Stomach smooth muscle (tissue), 2 donors: Measurements from ENCODE around the gene MYO18A.
A peak's percentile ranks its signal among the peaks of the same experiment; 100 is the strongest.
"Not testable (repeated sequence)": the region's sequence is repeated elsewhere in the genome, so short reads cannot be mapped to it uniquely, and the experiment has no call there.

Experiments
- H3K27ac ChIP-seq: one replicate; pipeline ENCODE4 v1.7.0; 2013; ENCODE audit warnings: mild to moderate bottlenecking, low read length, inconsistent platforms
- H3K27me3 ChIP-seq, 2 donors: one replicate each; pipeline ENCODE4 v1.7.0; 2013; ENCODE audit warnings: low read length in 2 of 2; ENCODE audit not compliant: insufficient read depth in 2 of 2, control insufficient read depth in 1 of 2
- H3K36me3 ChIP-seq, 2 donors: one replicate each; pipeline ENCODE4 v1.7.0; 2013; ENCODE audit warnings: low read length in 2 of 2; ENCODE audit not compliant: control insufficient read depth in 2 of 2, insufficient read depth in 2 of 2
- H3K4me1 ChIP-seq: one replicate; pipeline ENCODE4 v1.7.0; 2013; ENCODE audit warnings: low read length; ENCODE audit not compliant: control insufficient read depth, insufficient read depth
- H3K4me3 ChIP-seq, 2 donors: one replicate each; pipeline ENCODE4 v1.7.0; 2013; ENCODE audit warnings: low read length in 2 of 2
- H3K9ac ChIP-seq, 2 donors: one replicate each; pipeline ENCODE4 v1.7.0; 2013; ENCODE audit warnings: low read length in 2 of 2, mild to moderate bottlenecking in 1 of 2
- H3K9me3 ChIP-seq, 2 donors: one replicate each; pipeline ENCODE4 v1.7.0; 2013; ENCODE audit warnings: low read length in 2 of 2; ENCODE audit not compliant: control insufficient read depth in 2 of 2
- donor health status: healthy.
- donor health status: Pancreatic carcinoma.

The MYO18A gene

DNA sequence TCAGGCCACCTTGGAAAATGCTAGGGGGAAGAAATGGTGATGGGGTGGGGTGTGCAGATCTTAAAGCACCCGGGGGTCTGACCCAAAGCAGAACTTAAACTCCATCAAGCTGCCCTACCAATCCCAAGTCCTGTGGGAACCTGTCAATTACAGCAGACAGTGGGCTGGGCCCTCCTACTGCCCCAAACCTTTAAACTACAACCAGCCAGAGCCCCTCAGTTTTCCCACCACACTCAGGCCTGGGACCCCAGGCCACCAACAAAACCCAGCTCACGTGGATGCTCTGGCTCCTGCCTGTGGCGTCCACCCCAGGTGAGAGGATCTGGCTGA, 2.7 kb downstream of the MYO18A start:
- Histone ChIP-seq H3K27ac (peak overlapping the region; percentile 62), H3K27me3 (no peaks in the 10 kb centered on the region), H3K4me1 (peaks cover 44% of the 10 kb centered on the region), H3K9ac (peak overlapping the region in 1 of 2 donors; percentile 65), H3K4me3 (peak overlapping the region; percentile 79 to 81), H3K36me3 (no peaks in the 10 kb centered on the region), H3K9me3 (no peaks in the 10 kb centered on the region)

DNA sequence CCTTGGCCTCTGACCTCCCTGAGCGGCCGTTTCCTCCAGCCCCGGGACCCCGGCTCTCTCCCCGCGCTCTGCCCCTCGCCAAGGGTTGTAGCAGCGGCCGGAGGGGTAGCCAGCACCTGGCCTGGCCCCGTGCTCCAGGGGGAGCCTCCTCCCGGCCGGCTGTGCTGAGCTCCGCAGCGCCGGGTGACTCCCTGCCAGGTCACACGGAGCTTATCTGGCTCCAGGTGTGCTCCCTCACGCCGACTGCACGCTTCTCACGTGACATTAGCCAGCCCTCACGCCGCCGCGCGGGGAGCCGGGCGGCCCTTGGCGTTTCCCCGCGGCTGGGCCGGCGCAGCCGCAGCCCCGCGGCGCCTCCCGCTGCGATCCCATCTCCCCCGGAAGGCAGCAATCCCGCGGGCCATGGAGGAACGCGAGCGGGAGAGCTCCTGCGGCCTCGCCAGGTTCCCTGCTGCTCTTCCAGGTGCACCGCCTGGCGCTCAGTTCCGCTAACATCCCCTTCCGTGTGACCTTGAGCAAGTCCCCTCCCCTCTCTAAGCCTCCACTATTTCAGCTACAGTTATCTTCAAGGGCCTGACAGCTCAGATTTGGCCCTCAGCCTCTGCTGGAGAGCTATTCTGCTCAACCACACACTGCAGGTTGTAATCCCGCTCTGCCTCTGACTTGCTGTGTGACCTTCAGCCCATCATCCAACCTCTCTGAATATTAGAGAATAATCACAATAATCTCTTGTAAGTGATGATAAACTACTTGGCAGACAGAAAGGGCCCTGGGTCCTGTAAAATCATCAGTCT, 3.4 kb downstream of the MYO18A start:
- peak overlapping the region; percentile 79 to 81 for H3K4me3 ChIP-seq
- no peaks in the 10 kb centered on the region for H3K27me3 ChIP-seq
- H3K9me3 ChIP-seq: no peaks in the 10 kb centered on the region
- peak overlapping the region; percentile 65 to 74 for H3K9ac ChIP-seq
- H3K4me1 ChIP-seq: peaks cover 44% of the 10 kb centered on the region
- H3K36me3 ChIP-seq: no peaks in the 10 kb centered on the region
- H3K27ac ChIP-seq: peak overlapping the region; percentile 62

DNA sequence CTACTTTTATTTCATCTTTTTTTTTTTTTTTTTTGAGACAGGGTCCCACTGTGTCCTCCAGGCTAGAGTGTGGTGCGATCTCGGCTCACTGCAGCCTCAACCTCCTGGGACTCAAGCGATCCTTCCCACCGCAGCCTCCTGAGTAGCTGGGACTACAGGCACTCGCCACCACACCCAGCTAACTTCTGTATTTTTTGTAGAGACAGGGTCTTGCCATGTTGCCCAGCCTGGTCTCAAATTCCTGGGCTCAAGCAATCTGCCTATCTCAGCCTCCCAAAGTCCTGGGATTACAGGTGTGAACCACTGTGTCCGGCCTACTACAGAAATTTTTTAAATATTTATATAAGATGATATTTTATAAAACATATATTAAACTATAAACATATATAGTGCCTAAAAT, 4.8 kb downstream of the MYO18A start:
- H3K9me3 ChIP-seq: no peaks in the 10 kb centered on the region
- no peak overlapping the region for H3K4me3 ChIP-seq
- H3K9ac ChIP-seq: no peak overlapping the region
- H3K27me3 ChIP-seq: no peaks in the 10 kb centered on the region
- no peak overlapping the region for H3K27ac ChIP-seq
- H3K4me1 ChIP-seq: peaks cover 35% of the 10 kb centered on the region
- H3K36me3 ChIP-seq: no peaks in the 10 kb centered on the region

DNA sequence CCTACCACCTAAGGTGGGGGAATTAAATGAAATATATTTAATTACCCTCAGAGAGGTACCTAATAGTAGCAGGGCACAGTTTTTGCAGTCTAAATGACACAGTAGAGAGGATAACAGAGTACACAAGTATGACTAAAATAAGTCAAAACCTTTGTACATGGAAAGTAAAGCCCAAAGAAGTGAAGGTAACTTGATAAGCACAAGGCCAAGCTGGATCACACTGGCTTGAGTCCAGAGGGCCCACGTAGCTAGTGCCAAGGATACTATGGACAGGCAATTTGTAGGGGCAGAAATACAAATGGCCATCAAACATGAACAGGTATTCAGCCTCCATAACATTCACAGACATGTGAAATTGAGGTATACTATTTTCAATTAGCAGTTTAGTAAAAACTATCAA, 7.6 kb downstream of the MYO18A start:
- Histone ChIP-seq H3K4me3 (no peak overlapping the region), H3K9me3 (no peaks in the 10 kb centered on the region), H3K27me3 (no peaks in the 10 kb centered on the region), H3K36me3 (no peaks in the 10 kb centered on the region), H3K27ac (no peak overlapping the region), H3K4me1 (peaks cover 17% of the 10 kb centered on the region), H3K9ac (no peak overlapping the region)

DNA sequence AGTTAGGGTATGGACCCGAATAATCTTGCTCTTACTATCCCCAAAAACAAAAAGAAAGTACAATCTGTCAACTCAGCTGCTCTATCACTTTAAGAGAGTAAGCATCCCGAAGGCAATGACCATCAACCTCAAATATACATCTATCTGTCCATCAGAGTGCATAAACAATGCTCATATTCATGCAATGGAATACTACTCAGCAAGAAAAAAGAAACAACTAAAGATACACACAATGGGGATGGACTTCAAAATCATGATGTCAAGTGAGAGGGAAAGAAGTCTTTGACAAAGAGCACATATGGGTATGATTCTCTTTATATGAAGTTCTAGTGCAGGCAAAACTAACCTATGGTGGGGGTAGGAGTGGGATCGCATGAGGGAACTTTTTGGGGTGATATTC, 9.5 kb downstream of the MYO18A start:
- Histone ChIP-seq H3K27ac (no peak overlapping the region), H3K9me3 (no peaks in the 10 kb centered on the region), H3K9ac (no peak overlapping the region), H3K4me3 (no peak overlapping the region), H3K27me3 (no peaks in the 10 kb centered on the region), H3K36me3 (peaks cover 0 to 7% of the 10 kb centered on the region in 2 donors), H3K4me1 (peaks cover 2% of the 10 kb centered on the region)

DNA sequence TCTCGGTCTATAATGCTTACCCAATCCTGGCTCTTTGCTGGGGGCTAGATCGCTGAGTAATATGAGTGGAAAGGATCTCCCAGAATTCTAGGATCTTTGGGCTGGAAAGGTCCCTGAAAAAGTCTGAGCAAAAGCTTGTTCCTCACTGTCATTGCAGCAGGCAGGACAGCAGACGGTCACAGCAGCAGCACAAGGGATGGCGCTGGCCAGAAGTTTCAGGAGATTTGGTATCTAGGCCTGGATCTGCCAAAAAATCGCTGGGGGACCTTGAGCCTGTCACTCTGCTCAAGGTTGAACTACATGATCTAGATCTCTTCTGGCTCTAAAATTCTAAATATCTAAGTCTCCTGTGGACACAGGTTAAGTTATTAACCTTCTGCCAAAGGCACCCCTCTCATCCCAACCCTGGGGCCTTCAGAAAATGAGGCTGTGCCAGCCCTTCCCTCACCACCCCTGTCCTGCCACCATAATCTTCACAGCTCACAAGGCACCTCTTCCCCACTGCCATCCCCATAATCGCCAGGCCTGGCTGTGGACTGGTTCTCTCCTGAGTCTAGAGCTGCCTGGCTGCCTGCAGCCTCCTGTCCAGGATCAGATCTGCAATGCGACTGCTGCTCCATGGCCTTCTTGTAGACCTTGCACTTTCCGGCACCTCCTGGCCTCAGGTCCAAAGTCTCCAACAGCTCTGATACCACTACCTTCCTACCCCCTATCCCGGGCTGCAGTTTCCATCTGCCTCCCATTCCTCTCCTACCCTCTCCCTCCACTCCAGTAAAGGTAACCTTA, 10.2 kb downstream of the MYO18A start:
- H3K36me3 ChIP-seq: peaks cover 0 to 13% of the 10 kb centered on the region in 2 donors
- no peaks in the 10 kb centered on the region for H3K9me3 ChIP-seq
- H3K27me3 ChIP-seq: no peaks in the 10 kb centered on the region
- no peak overlapping the region for H3K27ac ChIP-seq
- H3K9ac ChIP-seq: no peak overlapping the region
- no peak overlapping the region for H3K4me3 ChIP-seq
- H3K4me1 ChIP-seq: peaks cover 2% of the 10 kb centered on the region

DNA sequence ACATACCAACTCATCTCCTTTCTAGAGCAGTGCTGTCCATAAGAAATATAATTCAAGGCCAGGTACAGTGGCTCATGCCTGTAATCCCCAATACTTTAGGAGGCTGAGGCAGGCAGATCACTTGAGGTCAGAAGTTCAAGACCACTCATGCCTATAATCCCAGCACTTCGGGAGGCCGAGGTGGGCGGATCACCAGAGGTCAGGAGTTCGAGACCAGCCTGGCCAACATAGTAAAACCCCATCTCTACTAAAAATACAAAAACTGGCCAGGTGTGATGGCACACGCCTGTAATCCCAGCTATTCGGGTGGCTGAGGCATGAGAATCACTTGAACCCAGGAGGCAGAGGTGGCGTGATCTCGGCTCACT, 11.5 kb downstream of the MYO18A start:
- not testable (repeated sequence) for H3K4me1 ChIP-seq, H3K9me3 ChIP-seq, H3K9ac ChIP-seq, H3K4me3 ChIP-seq, H3K27me3 ChIP-seq, H3K27ac ChIP-seq
- H3K36me3 ChIP-seq: peaks cover 0 to 13% of the 10 kb centered on the region in 2 donors

DNA sequence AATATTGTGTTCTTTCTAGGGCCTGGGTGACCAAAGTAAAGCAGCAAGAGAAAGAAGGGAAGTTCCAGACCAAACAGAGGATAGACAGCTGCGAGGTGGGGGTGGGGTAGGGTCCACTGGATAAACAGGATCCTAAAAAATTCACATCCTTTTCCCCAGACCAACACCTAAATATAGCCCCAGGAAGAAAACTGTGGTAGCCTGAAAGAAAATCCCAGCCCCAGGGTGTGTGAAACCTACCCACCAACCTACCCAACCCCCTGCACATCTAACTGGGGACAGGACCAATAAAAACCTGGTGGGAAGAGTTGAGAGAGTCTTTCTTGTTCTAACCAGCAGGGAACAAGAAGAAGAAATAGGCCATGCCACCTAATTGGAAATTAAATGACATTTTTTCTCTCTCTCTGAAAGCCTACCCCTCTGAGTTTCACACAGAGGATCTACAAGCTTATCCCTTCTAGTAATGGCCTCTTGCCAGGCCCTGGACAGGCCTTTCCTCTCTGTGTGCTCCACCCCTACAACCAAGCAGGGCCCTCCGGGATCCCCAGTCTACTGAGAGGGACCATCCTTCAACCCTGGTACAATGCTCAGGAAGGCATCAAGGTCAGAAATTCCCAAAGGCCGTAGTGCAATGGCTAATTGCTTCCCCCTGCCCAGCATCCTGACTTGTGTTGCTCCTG, 12.0 kb downstream of the MYO18A start:
- Histone ChIP-seq H3K9me3 (no peaks in the 10 kb centered on the region), H3K9ac (no peak overlapping the region), H3K4me3 (no peak overlapping the region), H3K27me3 (no peaks in the 10 kb centered on the region), H3K4me1 (peaks cover 6% of the 10 kb centered on the region), H3K27ac (no peak overlapping the region), H3K36me3 (peaks cover under 1 to 13% of the 10 kb centered on the region in 2 donors)

DNA sequence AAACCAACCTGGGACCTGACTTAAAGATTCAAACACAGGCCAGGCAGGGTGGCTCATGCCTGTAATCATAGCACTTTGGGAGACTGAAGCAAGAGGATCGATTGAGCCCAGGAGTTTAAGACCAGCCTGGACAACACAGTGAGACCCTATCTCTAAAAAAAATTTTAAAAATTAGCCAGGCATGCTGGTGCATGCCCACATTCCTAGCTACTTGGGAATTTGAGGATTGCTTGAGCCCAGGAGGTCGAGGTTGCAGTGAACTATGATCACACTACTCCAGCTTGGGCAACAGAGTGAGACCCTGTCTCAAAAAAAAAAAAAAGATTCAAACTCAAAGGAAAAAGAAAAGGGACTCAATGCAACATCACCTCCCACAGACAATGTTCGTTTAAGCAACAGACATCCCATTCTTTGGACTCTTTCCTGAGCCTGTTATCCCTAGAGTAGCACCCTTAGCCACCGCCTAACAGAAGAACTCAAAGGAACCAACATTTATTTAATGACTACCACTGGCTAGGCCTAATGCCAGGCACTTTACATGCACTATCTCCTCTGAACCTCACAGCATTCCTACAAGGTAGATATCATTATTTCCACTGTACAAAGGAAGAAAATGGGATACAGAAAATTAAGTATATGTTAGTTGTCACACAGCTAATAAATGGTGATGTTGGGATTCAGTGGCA, 12.7 kb downstream of the MYO18A start:
- H3K27ac ChIP-seq: no peak overlapping the region
- no peaks in the 10 kb centered on the region for H3K9me3 ChIP-seq
- H3K36me3 ChIP-seq: peaks cover 7 to 13% of the 10 kb centered on the region in 2 donors
- H3K27me3 ChIP-seq: no peaks in the 10 kb centered on the region
- no peak overlapping the region for H3K4me3 ChIP-seq
- no peak overlapping the region for H3K9ac ChIP-seq
- H3K4me1 ChIP-seq: peaks cover 9% of the 10 kb centered on the region

DNA sequence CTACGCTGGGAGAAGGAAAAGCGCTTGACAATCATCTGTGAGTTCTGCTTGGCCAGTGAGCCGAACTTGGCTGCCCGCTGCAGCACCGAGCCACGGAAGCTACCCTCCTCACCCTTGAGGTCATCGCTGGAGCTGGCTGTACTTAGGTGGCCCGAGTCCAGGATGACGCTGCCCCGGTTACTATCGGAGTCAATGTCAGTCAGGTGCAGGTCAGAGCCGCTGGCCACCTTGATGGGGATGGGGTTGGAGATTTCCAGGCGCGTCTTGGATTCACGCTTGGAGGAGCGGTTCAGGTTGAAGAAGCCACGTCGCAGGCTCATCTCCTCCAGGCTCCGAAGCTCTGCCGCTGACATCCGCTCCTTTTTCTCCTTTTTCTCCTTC, 13.7 kb downstream of the MYO18A start:
- Histone ChIP-seq H3K4me1 (peaks cover 9% of the 10 kb centered on the region), H3K4me3 (no peak overlapping the region), H3K9ac (no peak overlapping the region), H3K27me3 (no peaks in the 10 kb centered on the region), H3K27ac (no peak overlapping the region), H3K9me3 (no peaks in the 10 kb centered on the region), H3K36me3 (peaks cover 7 to 13% of the 10 kb centered on the region in 2 donors)
